Pericardium fibroblast (primary cell): ENCODE results near the gene SLFNL1. TPM values are rescaled to one million over a fixed set of nuclear protein-coding genes. Genes with fewer than 3 reads are reported as not detected.

Experiments used
- total RNA-seq: library from RNA; depleted of rRNA; stranded (reverse); fragments of >200 nt; gene quantifications from 2 replicates; pipeline ENCODE4 v1.2.3, GENCODE V29; 2015

SLFNL1 gene
- total RNA-seq, result 0.17 and 0.58 TPM in 2 replicates

GRCh38 chr1:41021526-41022308 lies at the start of gene SLFNL1:
SLFNL1 (minus strand) TSS chr1:41021725; CDS start chr1:41020660, 1,065 bp downstream.

GRCh38 chr1:40979241-40980067 lies 42.1 kb downstream of the SLFNL1 start, which contains the start of gene CTPS1:
CTPS1 (plus strand) TSS chr1:40979696; CDS start chr1:40983291, 3,595 bp downstream.

Other genes starting within 250 kb of the SLFNL1 start
- 0.12 TPM in 1 of 2 replicates, not detected in the other for gene KCNQ4, start 237.9 kb downstream of the SLFNL1 start, total RNA-seq
- 5.5 and 9.7 TPM in 2 replicates for gene CITED4, start 159.4 kb downstream of the SLFNL1 start, total RNA-seq
- 13.7 and 14.8 TPM in 2 replicates for gene CTPS1, start 42.0 kb downstream of the SLFNL1 start, total RNA-seq
- 15.3 and 18.8 TPM in 2 replicates for gene SCMH1, start 220.6 kb upstream of the SLFNL1 start, total RNA-seq